Activated CD8-positive, alpha-beta memory T cell treated with anti-CD3 and anti-CD28 coated beads for 24 hours (primary cell): Measurements from ENCODE around the gene TXNDC16.

Experiments used
- DNase-seq: peaks from one replicate; pipeline ENCODE4 v3.0.0-alpha.2; 2020

Gene TXNDC16

GRCh38 chr14:52442602-52443001, 109.7 kb downstream of the TXNDC16 start:
- DNase-seq = no peak

GRCh38 chr14:52442166-52442565, 110.1 kb downstream of the TXNDC16 start:
- DNase-seq = no peak

- DNase-seq = no peak
These were observed 112.8 kb downstream of the TXNDC16 start for GRCh38 chr14:52439476-52439875.

GRCh38 chr14:52434955-52435354, 117.3 kb downstream of the TXNDC16 start:
- no peak for DNase-seq

GRCh38 chr14:52430474-52430873, 121.8 kb downstream of the TXNDC16 start:
- no peak for DNase-seq

- DNase-seq = no peak
These were observed 122.9 kb downstream of the TXNDC16 start for GRCh38 chr14:52429451-52429850.

- DNase-seq = no peak
These were observed 124.8 kb downstream of the TXNDC16 start for GRCh38 chr14:52427460-52427859.

GRCh38 chr14:52422650-52423356, 129.5 kb downstream of the TXNDC16 start:
- DNase-seq = no peak

- DNase-seq = no peak
These were observed 135.2 kb downstream of the TXNDC16 start for GRCh38 chr14:52417139-52417538.

GRCh38 chr14:52413729-52414408, 138.4 kb downstream of the TXNDC16 start:
- DNase-seq = no peak

GRCh38 chr14:52412426-52412825, 139.9 kb downstream of the TXNDC16 start:
- DNase-seq = no peak

- no peak for DNase-seq
These were observed 147.0 kb downstream of the TXNDC16 start for GRCh38 chr14:52405314-52405713.

GRCh38 chr14:52402812-52403526, 149.3 kb downstream of the TXNDC16 start:
- no peak for DNase-seq

- no peak for DNase-seq
These were observed 151.5 kb downstream of the TXNDC16 start for GRCh38 chr14:52400846-52401245.

GRCh38 chr14:52399921-52400595, 152.2 kb downstream of the TXNDC16 start:
- DNase-seq = no peak

GRCh38 chr14:52399104-52399503, 153.2 kb downstream of the TXNDC16 start:
- DNase-seq = no peak

GRCh38 chr14:52397844-52398243, 154.5 kb downstream of the TXNDC16 start:
- DNase-seq = no peak

- DNase-seq = no peak
These were observed 156.6 kb downstream of the TXNDC16 start for GRCh38 chr14:52395728-52396127.

GRCh38 chr14:52391881-52392615, 160.3 kb downstream of the TXNDC16 start:
- DNase-seq = no peak
